ENCODE results near the gene DIAPH2.
A peak's percentile ranks its signal among the peaks of the same experiment; 100 is the strongest.

DIAPH2 gene

DNA sequence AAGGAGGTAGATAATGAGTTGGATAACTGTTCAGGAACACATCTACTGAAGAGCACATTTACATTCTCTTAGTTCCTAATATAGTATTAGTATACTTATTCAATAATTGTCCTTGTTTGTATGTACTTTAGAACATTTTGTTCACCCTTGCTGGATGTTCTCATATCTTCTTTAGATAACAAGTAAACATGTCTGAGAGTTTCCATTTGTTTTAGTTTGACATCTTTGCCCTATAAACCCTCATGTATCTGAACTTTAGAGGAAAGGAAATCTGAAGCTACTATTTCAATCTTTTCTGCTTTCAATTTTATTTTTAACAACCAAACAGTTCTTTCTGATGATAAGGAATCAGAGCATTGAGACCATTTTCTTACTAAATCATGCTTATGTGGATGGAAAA is 717.7 kb downstream of the DIAPH2 start:
- TF ChIP-seq GATA3 (IDR thresholded peaks at IDR 0.05; ENCODE audit: low read depth, low read length) (no peak), GATA2 (IDR thresholded peaks at IDR 0.05; ENCODE audit: low read depth, low read length) (no peak)

DNA sequence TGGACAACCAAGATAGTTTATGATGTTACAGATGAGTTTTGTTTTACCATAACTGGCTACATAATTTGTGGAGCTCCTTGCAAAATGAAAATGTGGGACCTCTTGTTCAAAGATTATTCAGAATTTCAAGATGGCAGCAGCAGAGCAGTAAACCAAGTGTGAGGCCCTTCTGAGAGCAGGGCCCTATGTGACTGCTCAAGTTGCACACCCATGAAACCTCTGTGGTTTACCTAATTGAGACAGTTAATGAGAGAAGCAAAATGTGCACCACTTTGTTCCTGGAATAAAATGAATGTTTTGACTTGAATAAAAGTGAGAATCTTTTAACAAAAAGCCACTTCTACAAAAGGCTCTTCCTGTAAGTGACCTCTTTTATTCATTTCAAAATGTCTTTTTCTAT is 718.3 kb downstream of the DIAPH2 start:
- TF ChIP-seq GATA3 (IDR thresholded peaks at IDR 0.05; ENCODE audit: low read depth, low read length) (no peak), GATA2 (IDR thresholded peaks at IDR 0.05; ENCODE audit: low read depth, low read length) (no peak)

DNA sequence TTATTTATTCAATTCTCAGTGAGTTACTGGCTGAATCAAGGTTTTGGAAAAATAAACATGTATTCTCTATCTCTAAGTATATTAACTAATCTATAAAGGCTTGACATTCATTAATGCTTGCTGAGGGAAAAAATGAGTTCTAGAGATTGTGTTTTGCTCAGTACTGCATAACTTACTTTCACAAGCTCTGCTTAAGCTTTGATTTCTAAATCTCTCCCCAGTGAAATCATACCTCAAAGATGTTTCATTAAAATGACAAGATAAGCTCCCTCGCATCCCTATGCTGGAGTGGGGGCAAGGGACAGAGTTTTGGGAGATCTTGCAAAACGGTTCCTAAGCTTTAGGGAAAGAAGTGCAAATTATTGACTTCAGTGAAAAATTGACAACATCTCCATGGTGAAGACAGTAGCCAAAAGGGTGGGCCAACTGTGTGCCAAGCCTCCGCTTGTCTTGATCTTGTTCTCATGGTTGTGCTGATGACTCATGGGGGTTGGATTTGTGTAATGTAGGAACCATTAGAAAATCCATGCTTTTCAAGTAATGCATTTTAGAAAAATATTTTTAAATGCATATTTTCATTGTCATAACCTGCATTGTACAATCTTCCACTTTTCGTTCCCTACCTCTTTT is 720.5 kb downstream of the DIAPH2 start:
- no peak for TF ChIP-seq GATA2 (IDR thresholded peaks at IDR 0.05; ENCODE audit: low read depth, low read length)
- no peak for TF ChIP-seq GATA3 (IDR thresholded peaks at IDR 0.05; ENCODE audit: low read depth, low read length)

DNA sequence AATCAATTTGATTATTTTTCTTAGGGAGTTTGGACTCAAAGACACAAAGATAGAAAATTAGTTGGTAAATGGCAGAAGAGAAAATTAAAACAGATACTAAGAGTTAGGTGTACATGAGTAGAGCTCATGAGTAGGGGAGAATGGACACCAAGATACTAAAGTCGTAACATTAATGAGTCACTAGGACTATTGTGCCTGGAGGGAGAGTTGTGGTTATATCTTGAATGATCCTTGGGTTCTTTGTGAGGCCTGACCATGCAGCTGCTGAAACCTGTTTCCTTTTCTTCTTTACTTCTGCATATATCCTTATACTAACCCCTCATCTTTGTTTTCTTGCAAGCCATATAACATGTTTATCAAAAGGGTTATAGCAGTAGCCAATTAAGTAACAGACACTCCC is 731.8 kb downstream of the DIAPH2 start:
- TF ChIP-seq GATA3 (IDR thresholded peaks at IDR 0.05; ENCODE audit: low read depth, low read length): no peak
- no peak for TF ChIP-seq GATA2 (IDR thresholded peaks at IDR 0.05; ENCODE audit: low read depth, low read length)

DNA sequence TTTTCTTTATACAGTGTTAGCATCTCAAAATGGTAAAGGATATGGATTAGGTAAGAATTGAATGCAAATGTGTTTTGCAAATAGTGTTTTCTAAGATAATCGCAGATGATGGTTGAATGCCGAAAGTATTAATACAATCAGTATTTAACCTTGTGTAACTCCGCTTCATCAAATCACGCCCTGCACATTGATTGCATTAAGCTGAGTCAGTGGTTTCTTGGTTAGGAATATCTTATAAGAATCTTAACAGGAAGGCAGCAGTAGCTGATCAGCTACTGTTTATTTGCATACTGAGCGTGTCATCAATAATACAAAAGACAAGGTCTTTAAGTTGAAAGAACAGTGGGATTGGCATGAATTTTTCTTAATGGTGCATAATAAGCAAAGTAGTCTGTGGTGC is 744.5 kb downstream of the DIAPH2 start:
- TF ChIP-seq GATA2 (IDR thresholded peaks at IDR 0.05; ENCODE audit: low read depth, low read length): no peak
- TF ChIP-seq GATA3 (IDR thresholded peaks at IDR 0.05; ENCODE audit: low read depth, low read length): no peak

DNA sequence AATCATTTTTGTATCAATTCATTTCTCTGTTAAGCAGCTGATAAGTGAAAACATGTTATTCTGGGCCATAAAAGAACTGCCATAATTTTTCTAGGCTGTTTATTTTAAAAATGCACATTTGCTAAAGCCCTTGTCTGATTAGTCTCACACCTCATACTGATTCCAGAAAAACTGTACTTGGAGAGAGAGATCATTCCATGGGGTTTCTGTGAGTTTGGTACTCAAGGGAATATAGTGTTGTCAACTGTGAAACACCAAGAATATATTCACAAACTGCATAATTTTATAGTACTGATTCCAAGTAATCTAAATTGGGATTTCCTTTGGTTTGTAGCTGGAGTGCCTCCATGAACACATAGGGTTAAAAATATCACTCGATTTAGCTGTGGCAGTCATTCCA is 746.6 kb downstream of the DIAPH2 start:
- TF ChIP-seq GATA2 (IDR thresholded peaks at IDR 0.05; ENCODE audit: low read depth, low read length) (no peak), GATA3 (IDR thresholded peaks at IDR 0.05; ENCODE audit: low read depth, low read length) (no peak)

DNA sequence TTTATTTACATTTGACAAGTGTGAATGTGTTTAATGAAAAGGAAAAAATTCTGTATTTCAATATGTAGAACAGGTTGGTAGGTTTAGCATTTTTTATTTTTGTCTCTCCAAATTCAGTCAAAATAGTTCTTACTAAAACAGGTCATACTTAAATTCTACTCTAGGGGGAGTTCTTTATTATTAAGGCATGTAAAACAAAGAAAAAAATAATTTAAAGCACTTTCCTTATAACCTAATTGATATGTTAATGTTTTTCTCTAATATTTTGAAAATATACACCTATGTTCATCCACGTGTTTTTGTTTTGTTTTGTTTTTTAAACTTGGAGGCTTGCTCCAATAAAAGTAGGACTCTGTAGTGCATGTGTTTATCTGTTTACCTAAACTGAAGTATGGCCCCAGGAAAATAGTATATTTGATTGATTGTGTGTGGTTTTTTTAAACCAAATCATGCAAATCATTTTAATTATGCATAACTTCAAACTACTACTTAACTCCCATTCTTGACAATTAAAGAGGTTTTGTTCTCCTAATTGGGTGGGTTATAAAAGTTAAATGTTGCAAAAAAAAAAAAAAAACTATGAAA is 761.7 kb downstream of the DIAPH2 start:
- TF ChIP-seq GATA2 (IDR thresholded peaks at IDR 0.05; ENCODE audit: low read depth, low read length): no peak
- TF ChIP-seq GATA3 (IDR thresholded peaks at IDR 0.05; ENCODE audit: low read depth, low read length): no peak

DNA sequence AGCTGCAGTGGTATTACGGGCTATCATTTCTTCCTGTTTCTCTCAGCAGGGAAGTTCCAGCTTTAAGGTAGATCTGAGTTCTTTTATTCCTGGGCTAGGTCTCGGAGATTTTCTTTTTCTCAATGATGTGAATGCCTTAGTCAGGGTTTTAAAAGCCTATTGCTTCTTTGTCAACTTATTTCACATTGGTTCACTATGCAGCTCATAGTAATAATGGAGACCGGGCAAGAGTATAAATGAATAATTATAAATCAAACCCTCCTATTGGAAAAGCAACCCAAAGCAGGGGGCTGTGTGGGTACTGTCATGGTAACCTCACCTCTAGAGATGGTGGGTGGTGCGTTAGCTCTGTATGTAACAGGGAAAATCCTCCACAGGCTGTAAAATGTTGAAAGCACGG is 762.7 kb downstream of the DIAPH2 start:
- TF ChIP-seq GATA3 (IDR thresholded peaks at IDR 0.05; ENCODE audit: low read depth, low read length) (no peak), GATA2 (IDR thresholded peaks at IDR 0.05; ENCODE audit: low read depth, low read length) (no peak)

DNA sequence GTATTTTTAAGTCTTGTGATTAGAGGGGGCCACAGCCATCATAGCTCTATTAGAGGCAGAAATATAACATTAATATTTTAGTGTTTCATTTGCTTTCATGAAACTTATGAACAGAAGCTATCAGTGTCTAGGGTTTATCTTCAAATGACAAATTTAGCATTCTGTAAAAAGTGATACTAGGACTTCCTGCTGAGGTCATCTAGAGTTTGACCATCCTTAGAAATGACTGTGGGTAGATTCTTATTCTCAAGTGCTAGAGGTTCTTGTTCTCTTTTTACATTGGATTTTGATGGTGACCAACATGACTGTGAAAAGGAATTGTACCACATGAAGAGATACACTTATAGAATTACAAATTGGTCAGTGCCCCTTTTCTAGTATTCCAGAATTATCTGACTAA is 767.6 kb downstream of the DIAPH2 start:
- TF ChIP-seq GATA3 (IDR thresholded peaks at IDR 0.05; ENCODE audit: low read depth, low read length): no peak
- TF ChIP-seq GATA2 (IDR thresholded peaks at IDR 0.05; ENCODE audit: low read depth, low read length): no peak

DNA sequence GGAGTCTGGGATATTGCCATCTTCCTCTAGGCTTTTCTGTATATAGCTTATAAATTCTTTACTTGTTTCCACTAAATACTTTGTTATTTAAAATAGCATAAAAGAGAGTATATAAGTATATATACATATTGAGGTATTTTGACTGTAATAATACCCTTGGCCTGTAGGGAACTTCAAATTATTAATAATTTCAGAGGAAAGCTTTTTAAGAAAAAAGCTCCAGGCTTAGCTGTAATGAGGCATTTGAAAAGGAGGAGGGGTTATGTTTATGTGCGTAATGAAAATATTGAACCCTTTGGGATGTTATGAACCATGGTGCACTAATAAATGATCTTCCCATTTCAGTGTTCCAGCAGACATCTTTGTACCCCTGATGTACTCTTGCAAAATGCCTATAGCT is 777.1 kb downstream of the DIAPH2 start:
- TF ChIP-seq GATA3 (IDR thresholded peaks at IDR 0.05; ENCODE audit: low read depth, low read length): no peak
- no peak for TF ChIP-seq GATA2 (IDR thresholded peaks at IDR 0.05; ENCODE audit: low read depth, low read length)

DNA sequence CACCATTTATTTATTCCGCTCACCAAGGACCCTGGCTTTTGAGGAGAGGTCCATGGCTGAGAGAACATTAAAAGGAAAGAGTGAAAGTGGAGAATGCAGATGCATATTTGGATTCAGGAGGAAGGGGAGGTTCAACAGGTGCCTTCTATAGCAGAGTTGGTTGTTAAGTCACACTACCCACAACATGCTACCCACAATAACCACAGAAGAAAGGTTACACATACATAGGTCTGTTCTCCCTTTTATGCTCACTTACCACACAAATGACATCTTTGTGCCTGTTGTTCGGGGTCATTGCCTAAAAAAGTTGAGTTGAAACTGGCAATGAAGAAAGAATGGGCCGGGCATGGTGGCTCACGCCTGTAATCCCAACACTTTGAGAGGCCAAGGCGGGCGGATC is 786.4 kb downstream of the DIAPH2 start:
- TF ChIP-seq GATA3 (IDR thresholded peaks at IDR 0.05; ENCODE audit: low read depth, low read length) (no peak), GATA2 (IDR thresholded peaks at IDR 0.05; ENCODE audit: low read depth, low read length) (no peak)

DNA sequence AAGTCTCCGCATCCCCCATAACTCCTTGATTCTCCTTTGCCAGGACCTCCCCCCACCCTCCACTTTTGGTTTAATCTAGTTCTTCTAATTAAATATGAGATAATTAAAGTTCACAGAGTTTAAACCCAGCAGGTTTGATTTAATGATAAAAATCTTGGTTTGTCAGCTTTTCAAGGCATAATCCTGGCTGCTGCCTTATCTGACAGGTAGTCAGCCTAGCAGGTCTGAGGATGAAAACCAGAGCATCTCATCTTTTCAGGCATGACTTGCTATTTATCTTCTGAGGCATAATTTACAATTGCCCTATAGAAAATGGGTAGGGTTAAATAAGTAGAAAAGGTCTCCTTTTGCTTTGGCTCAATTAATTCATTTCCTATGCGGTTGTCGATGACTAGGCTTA is 790.3 kb downstream of the DIAPH2 start:
- peak; percentile 81 for TF ChIP-seq GATA2 (IDR thresholded peaks at IDR 0.05; ENCODE audit: low read depth, low read length)
- peak; percentile 69 for TF ChIP-seq GATA3 (IDR thresholded peaks at IDR 0.05; ENCODE audit: low read depth, low read length)

DNA sequence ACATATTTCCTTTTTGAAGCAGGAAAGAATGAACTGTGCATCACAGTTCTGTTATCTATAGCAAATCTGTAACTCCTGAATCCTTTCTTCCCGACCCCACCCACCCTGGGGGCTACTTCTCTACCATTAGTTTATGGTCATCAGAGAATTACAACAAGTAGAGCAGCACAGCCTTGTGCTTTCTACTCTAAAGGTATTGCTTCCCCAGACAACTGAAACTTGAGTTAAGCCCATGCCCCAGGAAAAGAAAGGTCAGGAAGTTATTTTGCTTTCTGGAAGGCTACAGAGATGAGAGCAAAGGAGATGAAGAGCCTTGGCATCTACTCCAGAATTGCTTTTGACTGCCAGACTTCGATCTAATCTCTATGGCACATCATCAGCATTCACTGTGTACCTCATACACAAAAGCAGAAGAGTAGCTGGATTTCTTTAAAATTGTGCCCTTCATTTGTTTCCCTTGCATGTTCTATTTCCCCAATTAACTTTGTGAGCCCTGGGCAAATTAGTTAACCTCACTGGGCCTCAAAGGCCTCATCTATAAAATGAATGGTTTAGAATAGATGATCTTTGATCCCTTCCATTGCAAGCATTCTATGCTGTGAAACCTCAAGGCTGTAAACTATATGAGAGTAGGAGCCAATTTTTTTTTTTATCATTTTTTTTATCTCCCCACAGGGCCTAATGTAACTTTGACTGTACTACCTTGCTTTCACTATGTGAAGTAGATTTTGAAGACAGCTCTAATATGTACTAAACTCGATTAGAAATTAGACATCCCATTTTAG is 794.7 kb downstream of the DIAPH2 start:
- TF ChIP-seq GATA3 (IDR thresholded peaks at IDR 0.05; ENCODE audit: low read depth, low read length) (no peak), GATA2 (IDR thresholded peaks at IDR 0.05; ENCODE audit: low read depth, low read length) (no peak)

DNA sequence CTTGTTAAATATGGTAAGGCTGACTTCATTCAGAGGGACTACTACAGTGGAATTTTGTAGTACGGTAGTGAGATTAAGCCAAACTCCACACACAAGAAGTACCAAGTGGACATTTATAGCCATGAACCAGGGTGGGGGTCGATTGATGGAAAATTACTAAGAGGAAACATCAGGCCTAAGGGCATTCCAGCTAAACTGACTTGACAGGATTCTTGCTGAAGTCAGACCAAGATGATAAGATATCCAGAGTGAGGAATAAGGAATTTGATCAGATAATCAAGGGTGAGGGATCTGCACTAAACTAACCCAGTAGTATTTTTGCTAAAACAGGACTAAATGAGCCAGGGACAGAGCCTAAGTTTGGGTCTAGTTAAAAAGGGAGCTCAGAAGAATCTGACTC is 796.6 kb downstream of the DIAPH2 start:
- no peak for TF ChIP-seq GATA3 (IDR thresholded peaks at IDR 0.05; ENCODE audit: low read depth, low read length)
- TF ChIP-seq GATA2 (IDR thresholded peaks at IDR 0.05; ENCODE audit: low read depth, low read length): no peak

Measured in SH-SY5Y (cell line).